CD14-positive monocyte (primary cell): ENCODE results near the gene LAMA3. TPM values are rescaled to one million over a fixed set of nuclear protein-coding genes. Genes with fewer than 3 reads are reported as not detected.

Source experiments
- DNase-seq, 3 donors: peaks; one replicate each; pipeline ENCODE4 v3.0.0-alpha.2; 2011 to 2022
- H2AFZ ChIP-seq: 2 replicates; pipeline ENCODE4 v1.6.0; 2012; ENCODE audit warnings: mild to moderate bottlenecking, low read depth, low read length, inconsistent platforms; ENCODE audit not compliant: insufficient read depth, poor library complexity, severe bottlenecking
- H3K27ac ChIP-seq, 2 donors: 1 replicate in 1 of 2; 2 replicates in 1 of 2; pipeline ENCODE4 v1.5.1; 2012 to 2013; ENCODE audit warnings: low read length in 2 of 2, control low read depth in 1 of 2, inconsistent platforms in 1 of 2, low read depth in 1 of 2, mild to moderate bottlenecking in 1 of 2
- H3K27me3 ChIP-seq, 2 donors: one replicate each; pipeline versions ENCODE4 v1.6.0 to v1.6.1; 2011 to 2013; ENCODE audit warnings: low read length in 2 of 2; ENCODE audit not compliant: control insufficient read depth in 2 of 2, insufficient read depth in 2 of 2
- H3K36me3 ChIP-seq, 2 donors: replicated peaks in 1 of 2; 1 replicate in 1 of 2; 2 replicates in 1 of 2; pipeline versions ENCODE4 v1.5.1 to v1.6.1; 2012 to 2013; ENCODE audit warnings: low read length in 2 of 2, control low read depth in 1 of 2, inconsistent platforms in 1 of 2, mild to moderate bottlenecking in 1 of 2; ENCODE audit not compliant: insufficient read depth in 2 of 2, control insufficient read depth in 1 of 2
- H3K4me1 ChIP-seq, 2 donors: 1 replicate in 1 of 2; 2 replicates in 1 of 2; pipeline versions ENCODE4 v1.5.1 to v1.6.1; 2012 to 2013; ENCODE audit warnings: low read length in 2 of 2, control low read depth in 1 of 2, inconsistent platforms in 1 of 2, mild to moderate bottlenecking in 1 of 2, moderate library complexity in 1 of 2; ENCODE audit not compliant: insufficient read depth in 2 of 2, control insufficient read depth in 1 of 2
- H3K4me2 ChIP-seq: replicated peaks from 2 replicates; pipeline ENCODE3; 2012; ENCODE audit warnings: low read length, moderate library complexity, mild to moderate bottlenecking; ENCODE audit not compliant: poor library complexity, severe bottlenecking; ENCODE audit errors: extremely low read depth
- H3K4me3 ChIP-seq, 3 experiments: fragments of 200-600 bp in 1 of 3; sonication (generic) in 1 of 3; replicated peaks in 1 of 3; 1 replicate in 2 of 3; 2 replicates in 1 of 3; pipeline ENCODE4 v1.5.1; 2011 to 2013; ENCODE audit warnings: low read length in 3 of 3, mild to moderate bottlenecking in 3 of 3, control low read depth in 2 of 3, low read depth in 2 of 3, inconsistent platforms in 1 of 3, moderate library complexity in 1 of 3
- H3K79me2 ChIP-seq: 2 replicates; pipeline ENCODE4 v1.6.0; 2012; ENCODE audit warnings: mild to moderate bottlenecking, control low read depth, inconsistent platforms, low read length, moderate library complexity; ENCODE audit not compliant: insufficient read depth
- H3K9ac ChIP-seq: 2 replicates; pipeline ENCODE4 v1.6.0; 2017; ENCODE audit warnings: low read length, mild to moderate bottlenecking; ENCODE audit not compliant: insufficient read depth, poor library complexity, severe bottlenecking
- H3K9me3 ChIP-seq, 2 donors: replicated peaks in 1 of 2; 1 replicate in 1 of 2; 2 replicates in 1 of 2; pipeline versions ENCODE4 v1.5.1 to v1.6.1; 2012 to 2013; ENCODE audit warnings: low read length in 2 of 2, control low read depth in 1 of 2; ENCODE audit not compliant: control insufficient read depth in 1 of 2, insufficient read depth in 1 of 2
- H4K20me1 ChIP-seq: 2 replicates; pipeline ENCODE4 v1.6.0; 2012; ENCODE audit warnings: mild to moderate bottlenecking, low read length, control low read depth, moderate library complexity; ENCODE audit not compliant: insufficient read depth
- H3K27ac Mint-ChIP-seq, 7 donors: one replicate each; pipeline ENCODE4 v1.8.0; 2020; ENCODE audit warnings: mild to moderate bottlenecking in 7 of 7, mixed read lengths in 7 of 7, moderate library complexity in 6 of 7, inconsistent platforms in 2 of 7
- H3K27me3 Mint-ChIP-seq, 3 donors: one replicate each; pipeline ENCODE4 v1.8.0; 2021 to 2022; ENCODE audit warnings: low read depth in 3 of 3, mild to moderate bottlenecking in 3 of 3, mixed read lengths in 3 of 3, moderate library complexity in 3 of 3, inconsistent platforms in 1 of 3
- H3K36me3 Mint-ChIP-seq, 2 donors: one replicate each; pipeline ENCODE4 v1.8.0; 2020; ENCODE audit warnings: mixed read lengths in 2 of 2, inconsistent platforms in 1 of 2, mild to moderate bottlenecking in 1 of 2
- H3K4me1 Mint-ChIP-seq: one replicate; pipeline ENCODE4 v1.8.0; 2020; ENCODE audit warnings: mild to moderate bottlenecking, mixed read lengths
- H3K4me3 Mint-ChIP-seq, 2 donors: one replicate each; pipeline ENCODE4 v1.8.0; 2020; ENCODE audit warnings: mild to moderate bottlenecking in 2 of 2, mixed read lengths in 2 of 2, moderate library complexity in 1 of 2
- H3K9me3 Mint-ChIP-seq, 7 donors: one replicate each; pipeline ENCODE4 v1.8.0; 2020 to 2022; ENCODE audit warnings: mixed read lengths in 7 of 7, mild to moderate bottlenecking in 6 of 7, moderate library complexity in 6 of 7, inconsistent platforms in 2 of 7
- CTCF ChIP-seq: fragments of 200-600 bp; IDR thresholded peaks from one replicate; pipeline ENCODE4 v1.8.0; 2022; ENCODE audit warnings: antibody characterized with exemption, mild to moderate bottlenecking
- WGBS: methylation state at CpG from one replicate; pipeline ENCODE4 v1.1.5; 2013; ENCODE audit warnings: missing lambda C conversion rate; ENCODE audit not compliant: insufficient coverage; 5-methylcytosine and 5-hydroxymethylcytosine counted together
- intact Hi-C, 2 donors: fragments of 100-400 bp; cut with micrococcal nuclease; formaldehyde crosslinking; loops; one replicate each; pipeline versions ENCODE4 v1.15.0 to v1.15.1; 2023
- polyA plus RNA-seq, 3 donors: library from polyadenylated mRNA; depleted of rRNA in 1 of 3; unstranded in 2 of 3; stranded (reverse) in 1 of 3; fragments of 300-500 nt in 2 of 3; fragments of >200 nt in 1 of 3; fragmentation: Illumina TruSeq in 2 of 3; gene quantifications; 1 replicate in 2 of 3; 2 replicates in 1 of 3; pipeline ENCODE4 v1.2.3, GENCODE V29; 2012 to 2021

Gene LAMA3
- polyA plus RNA-seq, 3 donors = not detected

GRCh38 chr18:23799540-23799939 lies 110.3 kb downstream of the LAMA3 start:
- no peak overlapping the region for H3K4me2 ChIP-seq
- no peaks in the 10 kb centered on the region for H3K27me3 ChIP-seq
- no peak overlapping the region for H3K4me3 ChIP-seq
- H3K79me2 ChIP-seq = no peaks in the 10 kb centered on the region
- H3K27ac ChIP-seq = no peak overlapping the region
- H2AFZ ChIP-seq = no peak overlapping the region
- Mint-ChIP-seq H3K4me1 (peaks cover 3% of the 10 kb centered on the region), H3K27me3 (no peaks in the 10 kb centered on the region), H3K36me3 (no peaks in the 10 kb centered on the region), H3K9me3 (no peaks in the 10 kb centered on the region), H3K27ac (no peak overlapping the region), H3K4me3 (no peak overlapping the region)
- no peak overlapping the region for H3K9ac ChIP-seq
- no peak for TF ChIP-seq CTCF
- no peaks in the 10 kb centered on the region for H4K20me1 ChIP-seq
- intact Hi-C loops = no loop called here
- no peaks in the 10 kb centered on the region for H3K36me3 ChIP-seq
- no peak for DNase-seq
- WGBS = 100% methylated on average over 7 of the region's 7 CpGs
- no peaks in the 10 kb centered on the region for H3K9me3 ChIP-seq
- H3K4me1 ChIP-seq = no peaks in the 10 kb centered on the region

- no peak overlapping the region for H2AFZ ChIP-seq
- TF ChIP-seq CTCF = no peak
- no peak overlapping the region for H3K27ac ChIP-seq
- Mint-ChIP-seq H3K27ac (no peak overlapping the region), H3K4me1 (peaks cover 3% of the 10 kb centered on the region), H3K4me3 (no peak overlapping the region), H3K9me3 (no peaks in the 10 kb centered on the region), H3K27me3 (no peaks in the 10 kb centered on the region), H3K36me3 (no peaks in the 10 kb centered on the region)
- H3K9ac ChIP-seq = no peak overlapping the region
- no peak overlapping the region for H3K4me2 ChIP-seq
- H4K20me1 ChIP-seq = no peaks in the 10 kb centered on the region
- WGBS = no CpG with 5 or more reads among the region's 3 CpGs
- DNase-seq = no peak
- intact Hi-C loops = loop anchor here in 1 of 2 donors (10.0 kb wide), 1 partner anchor 124 kb away; no protein-coding TSS in a partner anchor
- no peaks in the 10 kb centered on the region for H3K36me3 ChIP-seq
- H3K4me3 ChIP-seq = no peak overlapping the region
- no peaks in the 10 kb centered on the region for H3K4me1 ChIP-seq
- no peaks in the 10 kb centered on the region for H3K27me3 ChIP-seq
- H3K79me2 ChIP-seq = no peaks in the 10 kb centered on the region
- no peaks in the 10 kb centered on the region for H3K9me3 ChIP-seq
Observed at GRCh38 chr18:23800902-23801301, 111.6 kb downstream of the LAMA3 start.
